CD4-positive, alpha-beta memory T cell (primary cell): ENCODE results near the gene TRIM50. TPM values are rescaled to one million over a fixed set of nuclear protein-coding genes. Genes with fewer than 3 reads are reported as not detected.
"Not testable (repeated sequence)": the region's sequence is repeated elsewhere in the genome, so short reads cannot be mapped to it uniquely, and the experiment has no call there.

Source experiments
- CTCF ChIA-PET: fragments of 350-600 bp; sonication (Branson Sonifier 250); formaldehyde crosslinking; loops from one replicate; lab custom pipeline; 2021; ENCODE audit warnings: inconsistent platforms; ENCODE audit not compliant: partially characterized antibody; lab: Charles Lee
- POLR2A ChIA-PET: fragments of 350-600 bp; sonication (Branson Sonifier 250); formaldehyde crosslinking; loops from one replicate; lab custom pipeline; 2021; ENCODE audit not compliant: partially characterized antibody; lab: Charles Lee
- DNase-seq, 5 donors: peaks; one replicate each; pipeline versions ENCODE4 v3.0.0 to v3.0.0-alpha.2; 2020 to 2022; ENCODE audit warnings: mixed read lengths in 1 of 5
- H3K27ac ChIP-seq: one replicate; pipeline ENCODE4 v1.7.0; 2013; ENCODE audit warnings: low read depth, low read length
- H3K27me3 ChIP-seq: 2 replicates; pipeline ENCODE4 v1.7.0; 2013; ENCODE audit warnings: mild to moderate bottlenecking, low read length, moderate library complexity; ENCODE audit not compliant: insufficient read depth
- H3K36me3 ChIP-seq: 2 replicates; pipeline ENCODE4 v1.7.0; 2013; ENCODE audit warnings: mild to moderate bottlenecking, low read length, moderate library complexity; ENCODE audit not compliant: insufficient read depth
- H3K4me1 ChIP-seq: 2 replicates; pipeline ENCODE4 v1.7.0; 2013; ENCODE audit warnings: mild to moderate bottlenecking, low read length, moderate library complexity; ENCODE audit not compliant: insufficient read depth
- H3K4me3 ChIP-seq, 2 donors: one replicate each; pipeline ENCODE4 v1.7.0; 2013; ENCODE audit warnings: low read length in 2 of 2, mild to moderate bottlenecking in 1 of 2
- H3K9me3 ChIP-seq, 2 donors: one replicate each; pipeline ENCODE4 v1.7.0; 2013; ENCODE audit warnings: low read length in 2 of 2, control low read depth in 1 of 2; ENCODE audit not compliant: control insufficient read depth in 1 of 2
- H3K27ac Mint-ChIP-seq, 7 donors: one replicate each; pipeline ENCODE4 v1.8.0; 2020 to 2021; ENCODE audit warnings: mixed read lengths in 7 of 7, mild to moderate bottlenecking in 6 of 7, inconsistent platforms in 3 of 7, moderate library complexity in 3 of 7
- H3K27me3 Mint-ChIP-seq, 2 donors: one replicate each; pipeline ENCODE4 v1.8.0; 2020 to 2021; ENCODE audit warnings: mixed read lengths in 2 of 2
- H3K36me3 Mint-ChIP-seq, 2 donors: one replicate each; pipeline ENCODE4 v1.8.0; 2020 to 2021; ENCODE audit warnings: mixed read lengths in 2 of 2, inconsistent platforms in 1 of 2, mild to moderate bottlenecking in 1 of 2
- H3K4me1 Mint-ChIP-seq, 4 donors: one replicate each; pipeline ENCODE4 v1.8.0; 2020 to 2021; ENCODE audit warnings: mixed read lengths in 4 of 4, mild to moderate bottlenecking in 1 of 4
- H3K4me3 Mint-ChIP-seq, 8 donors: one replicate each; pipeline ENCODE4 v1.8.0; 2020 to 2021; ENCODE audit warnings: mixed read lengths in 8 of 8, mild to moderate bottlenecking in 7 of 8, moderate library complexity in 6 of 8, inconsistent platforms in 3 of 8
- H3K9me3 Mint-ChIP-seq, 8 donors: one replicate each; pipeline ENCODE4 v1.8.0; 2020 to 2021; ENCODE audit warnings: mixed read lengths in 8 of 8, mild to moderate bottlenecking in 5 of 8, inconsistent platforms in 3 of 8, moderate library complexity in 1 of 8
- intact Hi-C: fragments of 100-400 bp; cut with micrococcal nuclease; formaldehyde crosslinking; loops from one replicate; pipeline ENCODE4 v1.15.1; 2023
- polyA plus RNA-seq, 2 donors: library from polyadenylated mRNA; unstranded; fragments of 300-500 nt; fragmentation: Illumina TruSeq; gene quantifications; one replicate each; pipeline ENCODE4 v1.2.3, GENCODE V29; 2021
- total RNA-seq, 2 experiments: library from RNA; stranded (reverse); gene quantifications; one replicate each; pipeline ENCODE4 v1.2.3, GENCODE V29; 2021

The TRIM50 gene
- total and polyA plus RNA-seq, 4 experiments from 2014 or later: not detected

GRCh38 chr7:73324081-73324845 lies 3.6 kb downstream of the TRIM50 start:
- H3K27me3 ChIP-seq, H3K36me3 ChIP-seq, H3K9me3 Mint-ChIP-seq, H3K9me3 ChIP-seq, H3K27me3 Mint-ChIP-seq, H3K4me1 ChIP-seq, H3K27ac ChIP-seq, H3K36me3 Mint-ChIP-seq: not testable (repeated sequence)
- DNase-seq: peak in 4 of 5 donors; percentile 31 to 50 (median 40)
- ChIA-PET CTCF (interaction anchor here (0.6 to 3.6 kb wide), 17 partner anchors 8 to 197 kb away, joined by 3 to 39 read pairs (median 3); partner anchors contain the start of genes BAZ1B and NSUN5), POLR2A (interaction anchor here (0.5 to 1.1 kb wide), 4 partner anchors 9 to 15 kb away, joined by 3 read pairs; no protein-coding TSS in a partner anchor)
- Mint-ChIP-seq H3K4me3 (peak overlapping the region; percentile 51 to 80 (median 75)), H3K27ac (peak overlapping the region in 4 of 7 donors; percentile 40 to 75 (median 52)), H3K4me1 (peaks cover 0 to 11% (median 8%) of the 10 kb centered on the region in 4 donors)
- peak overlapping the region in 1 of 2 donors; percentile 15 for H3K4me3 ChIP-seq
- intact Hi-C loops: loop anchor here (1.0 kb wide), 1 partner anchor 127 kb away; no protein-coding TSS in a partner anchor

- not testable (repeated sequence) for DNase-seq, H3K36me3 ChIP-seq, H3K36me3 Mint-ChIP-seq, H3K9me3 Mint-ChIP-seq, H3K27me3 Mint-ChIP-seq, H3K9me3 ChIP-seq, H3K27ac ChIP-seq, H3K4me1 ChIP-seq, H3K27me3 ChIP-seq
- peaks cover 0 to 11% (median 8%) of the 10 kb centered on the region in 4 donors for H3K4me1 Mint-ChIP-seq
- H3K4me3 ChIP-seq: peak overlapping the region in 1 of 2 donors; percentile 15
- ChIA-PET CTCF (interaction anchor here (0.6 to 3.6 kb wide), 17 partner anchors 7 to 198 kb away, joined by 3 to 39 read pairs (median 3); partner anchors contain the start of genes BAZ1B and NSUN5), POLR2A (interaction anchor here (0.6 to 1.1 kb wide), 3 partner anchors 9 to 14 kb away, joined by 3 read pairs; no protein-coding TSS in a partner anchor)
- peak overlapping the region in 4 of 7 donors; percentile 29 to 75 (median 52) for H3K27ac Mint-ChIP-seq
- intact Hi-C loops: loop anchor here (1.0 kb wide), 1 partner anchor 128 kb away; no protein-coding TSS in a partner anchor
- peak overlapping the region; percentile 51 to 80 (median 75) for H3K4me3 Mint-ChIP-seq
These were observed 4.3 kb downstream of the TRIM50 start for GRCh38 chr7:73323434-73324080.

GRCh38 chr7:73320009-73320408 lies 7.9 kb downstream of the TRIM50 start:
- H3K36me3 ChIP-seq, H3K4me1 ChIP-seq, H3K27me3 Mint-ChIP-seq, DNase-seq, H3K9me3 Mint-ChIP-seq, POLR2A ChIA-PET, H3K4me3 ChIP-seq, CTCF ChIA-PET, H3K27ac Mint-ChIP-seq, H3K27me3 ChIP-seq, H3K9me3 ChIP-seq, H3K36me3 Mint-ChIP-seq, H3K27ac ChIP-seq, H3K4me3 Mint-ChIP-seq, intact Hi-C loops: not testable (repeated sequence)
- H3K4me1 Mint-ChIP-seq: peaks cover 0 to 11% (median 8%) of the 10 kb centered on the region in 4 donors

- not testable (repeated sequence) for H3K9me3 Mint-ChIP-seq, H3K36me3 Mint-ChIP-seq
These were observed 8.3 kb downstream of the TRIM50 start for GRCh38 chr7:73319541-73319940.

GRCh38 chr7:73318656-73319204 lies 9.2 kb downstream of the TRIM50 start:
- H3K27me3 Mint-ChIP-seq, H3K27me3 ChIP-seq, H3K36me3 ChIP-seq, H3K27ac ChIP-seq, H3K4me1 ChIP-seq, H3K4me3 Mint-ChIP-seq, H3K36me3 Mint-ChIP-seq, H3K9me3 Mint-ChIP-seq, CTCF ChIA-PET, H3K4me3 ChIP-seq, H3K9me3 ChIP-seq, H3K4me1 Mint-ChIP-seq, intact Hi-C loops, H3K27ac Mint-ChIP-seq, DNase-seq: not testable (repeated sequence)
- POLR2A ChIA-PET: interaction anchor here (0.6 kb wide), 1 partner anchor 14 kb away, joined by 3 read pairs; no protein-coding TSS in a partner anchor

More at GRCh38 chr7:73319541-73319940, 8.3 kb downstream of the TRIM50 start:
- H3K27me3 ChIP-seq, DNase-seq, POLR2A ChIA-PET, H3K27ac Mint-ChIP-seq, H3K9me3 ChIP-seq, H3K4me1 ChIP-seq, H3K36me3 ChIP-seq, intact Hi-C loops, H3K27me3 Mint-ChIP-seq, H3K4me3 ChIP-seq, H3K4me3 Mint-ChIP-seq, H3K27ac ChIP-seq, CTCF ChIA-PET: not testable (repeated sequence)
- peaks cover 0 to 11% (median 8%) of the 10 kb centered on the region in 4 donors for H3K4me1 Mint-ChIP-seq

- no peak overlapping the region for H3K4me3 Mint-ChIP-seq
- CTCF ChIA-PET: interaction anchor here (0.7 to 1.0 kb wide), 2 partner anchors 8 to 135 kb away, joined by 3 read pairs; no protein-coding TSS in a partner anchor
These were observed 11.4 kb downstream of the TRIM50 start for GRCh38 chr7:73316521-73316920.

More at GRCh38 chr7:73316521-73316920, 11.4 kb downstream of the TRIM50 start:
- Histone ChIP-seq H3K27me3 (no peaks in the 10 kb centered on the region), H3K9me3 (no peaks in the 10 kb centered on the region), H3K27ac (no peak overlapping the region), H3K4me3 (no peak overlapping the region), H3K4me1 (no peaks in the 10 kb centered on the region), H3K36me3 (no peaks in the 10 kb centered on the region)
- Mint-ChIP-seq H3K27ac (no peak overlapping the region), H3K27me3 (no peaks in the 10 kb centered on the region), H3K9me3 (no peaks in the 10 kb centered on the region), H3K36me3 (no peaks in the 10 kb centered on the region), H3K4me1 (no peaks in the 10 kb centered on the region)
- POLR2A ChIA-PET: no interaction called here
- DNase-seq: no peak
- intact Hi-C loops: no loop called here
